ENCODE results near the gene CSF2. TPM values are rescaled to one million over a fixed set of nuclear protein-coding genes. Genes with fewer than 3 reads are reported as not detected.
"Not testable (repeated sequence)": the region's sequence is repeated elsewhere in the genome, so short reads cannot be mapped to it uniquely, and the experiment has no call there.

Gene CSF2
- total RNA-seq, 1 experiment from 2014 or later = 0.30 TPM

GRCh38 chr5:132108957-132109356 is 35.4 kb downstream of the CSF2 start:
- ATAC-seq; CTCF ChIA-PET; H3K9me3 ChIP-seq (ENCODE audit: control insufficient read depth in 1 of 2, insufficient read depth in 1 of 2, low read depth in 1 of 2, low read length in 2 of 2); H3K79me2 ChIP-seq (ENCODE audit: insufficient read depth, low read length); H3K4me2 ChIP-seq (ENCODE audit: low read length); DNase-seq (ENCODE audit: low read depth, low spot score); BruUV-seq (replicated peaks); H3K27ac ChIP-seq (ENCODE audit: low read depth, low read length); H3K36me3 ChIP-seq (ENCODE audit: control insufficient read depth in 1 of 2, insufficient read depth in 2 of 2, low read length in 2 of 2); POLR2A ChIA-PET; H4K20me1 ChIP-seq (ENCODE audit: insufficient read depth); H3K9me2 ChIP-seq (ENCODE audit: insufficient read depth); RAD21 ChIA-PET (ENCODE audit: low non-redundant PET in 1 of 2, low total read pairs in 2 of 2, uncharacterized antibody in 2 of 2, unreplicated experiment in 2 of 2); H3K27me3 ChIP-seq (ENCODE audit: insufficient read depth, low read length); H3K4me3 ChIP-seq (replicated peaks in 1 of 2; ENCODE audit: low read depth in 1 of 2, low read length in 2 of 2); H3K9ac ChIP-seq (ENCODE audit: low read length); intact Hi-C loops (cut with micrococcal nuclease); H2AFZ ChIP-seq (ENCODE audit: low read depth, low read length, poor library complexity, severe bottlenecking): not testable (repeated sequence)
- peaks cover 6 to 10% of the 10 kb centered on the region in 2 experiments for H3K4me1 ChIP-seq (ENCODE audit: control insufficient read depth in 1 of 2, insufficient read depth in 2 of 2, low read length in 2 of 2)

GRCh38 chr5:132109494-132110053 is 36.0 kb downstream of the CSF2 start:
- no peaks in the 10 kb centered on the region for H3K9me2 ChIP-seq (ENCODE audit: insufficient read depth)
- no peaks in the 10 kb centered on the region for H3K9me3 ChIP-seq (ENCODE audit: control insufficient read depth in 1 of 2, insufficient read depth in 1 of 2, low read depth in 1 of 2, low read length in 2 of 2)
- H3K4me3 ChIP-seq (replicated peaks in 1 of 2; ENCODE audit: low read depth in 1 of 2, low read length in 2 of 2) = no peak overlapping the region
- H3K79me2 ChIP-seq (ENCODE audit: insufficient read depth, low read length) = no peaks in the 10 kb centered on the region
- H3K4me2 ChIP-seq (ENCODE audit: low read length) = no peak overlapping the region
- H3K4me1 ChIP-seq (ENCODE audit: control insufficient read depth in 1 of 2, insufficient read depth in 2 of 2, low read length in 2 of 2) = peaks cover under 1 to 4% of the 10 kb centered on the region in 2 experiments; a peak in 2 of 4 replicates
- no peaks in the 10 kb centered on the region for H3K27me3 ChIP-seq (ENCODE audit: insufficient read depth, low read length)
- intact Hi-C loops (cut with micrococcal nuclease) = no loop called here
- no peak overlapping the region for H3K27ac ChIP-seq (ENCODE audit: low read depth, low read length)
- DNase-seq (ENCODE audit: low read depth, low spot score) = no peak
- no peaks in the 10 kb centered on the region for H3K36me3 ChIP-seq (ENCODE audit: control insufficient read depth in 1 of 2, insufficient read depth in 2 of 2, low read length in 2 of 2)
- H3K9ac ChIP-seq (ENCODE audit: low read length) = no peak overlapping the region
- ChIA-PET CTCF (no interaction called here), POLR2A (no interaction called here), RAD21 (ENCODE audit: low non-redundant PET in 1 of 2, low total read pairs in 2 of 2, uncharacterized antibody in 2 of 2, unreplicated experiment in 2 of 2) (no interaction called here)
- H4K20me1 ChIP-seq (ENCODE audit: insufficient read depth) = no peaks in the 10 kb centered on the region
- H2AFZ ChIP-seq (ENCODE audit: low read depth, low read length, poor library complexity, severe bottlenecking) = no peak overlapping the region
- TF ChIP-seq ATF3 (IDR thresholded peaks at IDR 0.05) (no peak), POLR2A (IDR thresholded peaks at IDR 0.05; ENCODE audit: borderline replicate concordance, extremely low read depth, insufficient read depth, insufficient read length) (no peak), ELF1 (IDR thresholded peaks at IDR 0.05; ENCODE audit: borderline replicate concordance, low read depth) (no peak), TCF7L2 (IDR thresholded peaks at IDR 0.05; ENCODE audit: borderline replicate concordance, extremely low read depth, insufficient read depth, insufficient read length) (no peak), ZFX (IDR thresholded peaks at IDR 0.05) (no peak), JUND (IDR thresholded peaks at IDR 0.05) (no peak), POLR2AphosphoS5 (IDR thresholded peaks at IDR 0.05; ENCODE audit: low read depth, low read length) (no peak)
- no TSS peak for BruUV-seq (replicated peaks)
- ATAC-seq = no peak

Data from HCT116 (cell line).